HG03280 (cell line): Measurements from ENCODE around the gene STAT6.
A peak's percentile ranks its signal among the peaks of the same experiment; 100 is the strongest.
"Not testable (repeated sequence)": the region's sequence is repeated elsewhere in the genome, so short reads cannot be mapped to it uniquely, and the experiment has no call there.

Experiments
- ATAC-seq: cut with Tn5 transposase; IDR thresholded peaks from one replicate; pipeline ENCODE4 v1.9.1; 2021; ENCODE audit warnings: mild to moderate bottlenecking, moderate library complexity; ENCODE audit not compliant: unreplicated experiment

The STAT6 gene

DNA sequence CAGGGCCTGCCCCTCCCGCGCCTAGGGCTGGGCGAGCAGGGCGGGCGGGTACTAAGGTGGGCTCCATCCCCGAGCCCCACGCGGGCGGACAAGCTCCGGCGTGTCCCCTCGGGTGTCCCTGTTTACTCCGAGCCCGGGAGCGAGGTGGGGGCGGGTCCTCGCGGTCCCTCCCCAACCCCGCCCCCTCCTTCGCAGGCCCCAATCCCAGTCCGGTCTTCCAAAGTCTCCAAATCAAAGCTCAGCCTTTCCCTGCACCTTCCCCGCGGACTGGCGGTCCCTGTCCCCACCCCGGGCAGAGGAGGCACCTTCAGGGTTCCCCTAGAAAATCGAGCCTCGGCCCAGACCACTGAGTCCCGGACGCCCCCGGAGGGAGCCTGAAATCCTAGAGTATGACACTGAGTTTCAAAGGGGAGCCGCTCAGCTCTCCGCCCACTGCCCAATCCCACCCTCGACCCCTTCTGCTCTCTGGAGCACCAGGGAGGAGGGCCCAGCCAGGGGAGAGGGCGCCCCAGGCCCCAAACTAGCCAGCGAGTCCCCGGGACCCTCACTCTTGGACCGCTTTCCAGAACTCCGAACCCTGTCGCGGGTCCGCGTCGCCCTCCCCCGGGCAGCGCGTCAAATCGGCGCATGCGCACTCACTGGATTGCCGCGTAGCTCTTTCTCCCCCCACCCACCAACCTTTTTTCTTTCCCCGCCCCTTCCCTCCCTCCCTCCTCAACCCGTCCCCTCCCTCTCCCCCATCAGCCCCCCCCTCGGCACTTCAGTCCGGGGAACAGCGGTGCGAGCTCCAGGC is 16.8 kb upstream of the STAT6 start, which contains the start of gene LRP1:
LRP1 (plus strand) TSS at position 758 of the 793 bp plus-strand sequence. CDS start 482 bp downstream, outside the sequence.
- no peak for ATAC-seq

DNA sequence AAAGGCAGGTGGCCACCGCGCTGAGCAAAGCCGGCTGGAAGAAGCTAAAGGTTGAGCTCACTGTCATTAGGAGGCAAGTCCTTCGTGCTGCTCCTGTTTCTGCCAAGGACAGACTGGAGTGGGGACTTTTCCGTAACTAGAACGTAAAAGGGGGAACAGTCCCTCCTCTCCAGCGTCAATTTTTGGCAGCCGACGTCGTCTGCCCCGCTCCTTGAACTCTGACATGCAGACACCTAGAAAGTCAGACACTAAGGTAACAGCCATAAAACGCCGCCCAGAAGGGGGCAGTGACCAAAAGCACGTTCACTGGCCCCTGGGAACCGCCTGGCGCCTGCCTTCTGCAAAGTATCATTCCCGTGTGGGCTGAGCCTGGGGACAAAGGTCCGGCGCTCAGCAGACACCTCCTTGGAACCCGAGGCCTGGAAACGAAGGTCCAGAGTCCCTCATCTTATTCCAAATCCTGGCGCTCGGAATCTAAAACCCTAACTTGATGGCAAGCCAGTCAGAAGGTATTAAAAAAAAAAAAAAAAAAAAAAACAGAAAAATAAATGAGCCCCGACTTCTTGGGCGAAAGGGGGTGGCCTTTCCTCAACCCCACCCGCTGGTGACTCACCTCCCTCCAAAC is 16.1 kb upstream of the STAT6 start:
- no peak for ATAC-seq

DNA sequence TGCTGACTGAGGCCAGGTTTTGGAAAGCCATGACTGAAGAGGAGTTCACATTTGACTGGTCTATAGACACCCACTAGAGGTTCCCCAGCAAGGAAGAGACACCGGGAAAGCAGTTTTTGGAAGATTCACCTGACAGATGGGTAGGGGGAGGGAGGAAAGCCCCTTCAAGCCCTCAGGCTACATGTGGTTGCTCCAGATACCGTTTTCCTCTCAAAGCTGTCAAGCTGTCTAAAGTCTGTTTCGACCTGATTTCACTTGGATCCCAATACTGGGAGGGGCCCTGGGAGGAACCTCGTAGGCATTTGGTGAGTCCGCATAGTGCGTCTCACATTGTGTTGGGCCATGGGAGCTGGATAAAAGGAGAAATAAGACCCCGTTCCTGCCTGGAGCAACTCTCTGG is 15.4 kb upstream of the STAT6 start:
- ATAC-seq = no peak

GRCh38 chr12:57126061-57126460 is 14.9 kb upstream of the STAT6 start:
- no peak for ATAC-seq

DNA sequence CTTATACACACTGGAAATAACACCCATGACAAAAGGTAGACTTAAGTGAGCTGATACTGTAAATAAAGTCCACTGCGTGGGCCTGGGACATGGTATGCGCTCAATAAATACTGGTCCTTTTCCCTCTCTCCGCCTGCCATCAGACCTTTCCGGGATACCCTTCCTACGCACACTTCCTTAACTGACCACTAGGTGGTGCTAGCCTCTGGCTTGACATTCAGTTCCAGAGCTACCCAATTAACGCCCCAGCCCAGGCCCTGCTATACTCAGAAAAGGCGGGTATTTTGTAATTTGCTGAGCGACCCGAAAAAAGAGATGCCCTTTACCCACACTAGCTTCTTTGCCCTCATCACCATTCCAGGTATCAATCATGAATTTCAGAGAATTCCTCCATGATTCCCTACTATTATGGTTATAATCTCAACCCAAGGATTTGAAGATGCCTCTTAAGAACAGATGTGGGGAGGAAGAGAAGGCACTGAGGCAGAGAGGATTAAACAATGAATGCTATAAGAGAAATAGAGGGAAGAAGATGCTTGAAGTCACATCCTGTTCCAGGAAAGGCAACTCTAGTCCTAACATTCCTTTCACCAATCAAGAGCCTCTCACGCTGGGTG is 13.2 kb upstream of the STAT6 start:
- ATAC-seq = no peak

GRCh38 chr12:57123813-57124212 is 12.7 kb upstream of the STAT6 start:
- no peak for ATAC-seq

GRCh38 chr12:57120718-57121117 is 9.6 kb upstream of the STAT6 start:
- ATAC-seq = not testable (repeated sequence)

GRCh38 chr12:57119294-57120085 is 8.3 kb upstream of the STAT6 start:
- ATAC-seq = no peak

DNA sequence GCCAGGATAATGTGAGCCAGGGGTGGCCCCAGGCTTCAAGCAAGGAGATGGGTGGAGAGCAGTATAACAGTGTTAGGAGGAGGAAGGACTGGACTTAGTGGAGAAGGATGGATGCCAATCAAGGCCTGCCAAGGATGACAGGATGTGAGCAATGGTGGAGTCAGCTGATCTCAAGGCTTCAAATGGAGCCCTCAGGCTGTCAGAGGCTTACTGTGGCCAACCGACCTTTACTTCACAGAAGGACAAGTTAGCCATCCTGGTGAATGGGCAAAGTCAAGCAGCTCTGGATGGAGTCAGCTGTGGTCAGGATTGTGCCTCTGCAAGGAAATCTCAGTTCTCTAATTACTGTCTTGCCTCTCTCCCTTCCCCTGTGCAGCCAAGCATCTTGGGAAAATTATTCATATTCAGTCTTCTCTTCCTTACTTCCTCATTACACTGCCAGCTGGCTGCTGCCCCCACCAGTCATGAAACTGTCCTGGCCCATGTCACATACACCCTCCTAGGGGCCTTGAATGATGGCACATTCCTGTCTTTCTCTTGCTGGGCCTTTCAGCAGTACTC is 7.6 kb upstream of the STAT6 start:
- no peak for ATAC-seq

GRCh38 chr12:57116580-57117281 is 5.6 kb upstream of the STAT6 start:
- ATAC-seq = no peak

DNA sequence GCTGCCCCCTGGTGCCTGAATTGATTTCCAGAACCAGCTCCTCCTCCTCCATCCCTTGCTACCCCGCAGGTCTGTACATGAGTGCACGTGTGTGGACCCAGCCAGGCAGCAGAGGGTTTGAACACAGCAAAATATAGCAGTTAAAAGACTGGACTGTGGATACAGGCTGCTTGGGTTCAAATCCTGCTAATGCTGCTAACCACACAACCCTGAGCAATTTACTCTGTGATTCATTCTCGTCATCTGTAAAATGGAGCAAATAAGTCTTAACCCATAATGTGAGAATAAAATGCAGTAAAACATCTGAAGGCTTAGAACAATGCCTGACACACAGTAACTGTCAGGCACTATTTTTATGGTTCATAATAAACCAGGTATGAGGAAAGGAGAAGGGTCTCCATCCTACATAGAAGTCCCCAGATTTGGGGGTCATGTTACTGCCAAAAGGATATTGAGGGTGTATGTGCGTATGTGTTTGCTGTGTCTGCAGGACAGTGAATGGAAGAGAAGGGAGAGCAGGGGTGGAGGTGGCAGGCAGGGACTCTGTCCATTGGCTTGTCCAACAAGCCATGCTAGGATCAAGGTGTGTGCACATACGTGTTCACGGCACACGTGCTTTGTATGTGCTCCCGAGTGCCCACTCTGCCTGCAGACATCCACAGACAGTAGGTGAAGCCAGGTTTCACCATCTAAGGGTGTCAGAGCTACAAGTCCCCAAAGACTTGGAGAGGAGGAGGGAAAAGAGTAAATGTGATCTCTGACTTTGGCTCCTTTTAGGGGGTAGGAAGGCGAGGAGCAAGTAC is 1.5 kb upstream of the STAT6 start:
- peak; percentile 57 for ATAC-seq

GRCh38 chr12:57110104-57111030 is 795 bp downstream of the STAT6 start:
- peak; percentile 35 for ATAC-seq

DNA sequence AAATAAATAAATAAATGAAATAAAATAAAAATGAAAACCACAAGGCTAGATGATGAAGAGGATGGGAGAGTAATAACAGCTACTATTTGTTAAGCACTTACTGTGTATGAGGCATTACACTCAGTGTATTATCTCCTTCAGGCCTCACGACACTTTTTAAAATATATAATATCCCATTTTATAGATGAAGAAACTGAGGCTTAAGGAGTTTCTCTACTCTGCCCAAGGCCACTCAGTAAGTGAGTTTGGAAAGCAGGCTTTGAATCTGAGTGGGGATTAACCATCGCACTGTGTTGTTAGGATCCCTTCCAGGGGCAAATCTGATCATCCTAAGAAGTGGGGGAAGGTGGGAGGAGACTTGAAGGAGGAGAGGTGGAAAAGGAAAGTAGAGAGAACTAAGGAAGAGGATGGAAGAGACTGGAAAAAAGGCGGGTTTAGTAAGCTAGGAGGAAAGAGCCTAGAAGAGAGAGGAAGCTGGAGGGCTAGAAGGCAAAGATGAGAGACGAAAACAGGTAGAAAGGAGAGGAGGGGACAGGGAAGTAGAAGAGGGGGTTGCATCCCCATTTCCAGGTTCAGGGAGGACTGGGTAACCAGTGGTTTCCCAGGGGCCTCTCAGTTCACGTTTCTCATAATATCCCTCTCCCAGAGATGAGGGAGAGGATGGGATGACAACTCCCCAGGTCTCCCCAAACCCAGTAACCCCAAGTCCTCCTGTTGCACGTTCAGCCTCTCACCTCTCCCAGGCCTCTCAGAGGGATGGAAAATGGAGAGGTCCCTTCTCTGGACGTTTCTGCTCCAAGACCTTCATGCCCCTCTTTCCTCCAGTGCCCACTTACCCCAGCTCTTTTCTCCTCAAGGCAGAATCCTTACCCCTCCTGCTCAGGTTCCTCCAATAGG is 1.7 kb downstream of the STAT6 start:
- no peak for ATAC-seq

GRCh38 chr12:57107456-57108155 is 3.6 kb downstream of the STAT6 start:
- no peak for ATAC-seq

GRCh38 chr12:57106021-57106708 is 5.0 kb downstream of the STAT6 start:
- ATAC-seq = no peak
